HCT116 (cell line): ENCODE measurements around the gene ENTPD8. TPM values are rescaled to one million over a fixed set of nuclear protein-coding genes. Genes with fewer than 3 reads are reported as not detected.

ENCODE experiments used
- ATAC-seq: fragments of 200-7000 bp; cut with Tn5 transposase; 2 replicates; pipeline ENCODE4 v1.9.1; 2020; ENCODE audit warnings: mild to moderate bottlenecking, moderate library complexity
- BruUV-seq: library from RNA; stranded (reverse); fragments of 400-500 nt; replicated peaks from 2 replicates; lab custom pipeline; 2021; lab: Mats Ljungman, UMichigan
- CTCF ChIA-PET: fragments of 300-600 bp; sonication (Branson Sonifier 250); formaldehyde crosslinking; loops from one replicate; lab custom pipeline; 2021; ENCODE audit warnings: antibody characterized with exemption; lab: Charles Lee
- POLR2A ChIA-PET: fragments of 300-600, 350-600 bp; sonication (Branson Sonifier 250); formaldehyde crosslinking; loops from one replicate; lab custom pipeline; 2021; ENCODE audit warnings: antibody characterized with exemption; lab: Charles Lee
- RAD21 ChIA-PET, 2 experiments: fragments of 300-600 bp; sonication (Branson Sonifier 250); formaldehyde crosslinking; loops; one replicate each; lab custom pipeline; 2023; ENCODE audit warnings: low total read pairs in 2 of 2; ENCODE audit not compliant: uncharacterized antibody in 2 of 2, unreplicated experiment in 2 of 2, low non-redundant PET in 1 of 2; lab: Charles Lee
- DNase-seq: peaks from one replicate; pipeline ENCODE4 v3.0.0-alpha.2; 2010; ENCODE audit warnings: low read depth, low spot score
- H2AFZ ChIP-seq: fragments of 200-600 bp; shearing (Covaris generic), sonication (generic); 2 replicates; pipeline ENCODE4 v1.6.1; 2017; ENCODE audit warnings: low read depth, mixed run types, mixed read lengths, antibody characterized with exemption, low read length; ENCODE audit not compliant: poor library complexity, severe bottlenecking
- H3K27ac ChIP-seq: 2 replicates; pipeline ENCODE4 v1.5.1; 2012; ENCODE audit warnings: low read depth, low read length
- H3K27me3 ChIP-seq: fragments of 200-600 bp; sonication (generic); 2 replicates; pipeline ENCODE4 v1.6.1; 2016; ENCODE audit warnings: mixed run types, low read length, mixed read lengths; ENCODE audit not compliant: insufficient read depth
- H3K36me3 ChIP-seq, 2 experiments: fragments of 200-500 bp in 1 of 2; fragments of 200-600 bp in 1 of 2; sonication (Bioruptor generic) in 1 of 2; sonication (generic) in 1 of 2; 2 replicates each; pipeline versions ENCODE4 v1.5.1 to v1.6.1; 2014 to 2016; ENCODE audit warnings: low read length in 2 of 2, inconsistent platforms in 1 of 2, mixed read lengths in 1 of 2, mixed run types in 1 of 2; ENCODE audit not compliant: insufficient read depth in 2 of 2, control insufficient read depth in 1 of 2
- H3K4me1 ChIP-seq, 2 experiments: fragments of 200-600 bp in 1 of 2; sonication (generic) in 1 of 2; 2 replicates each; pipeline versions ENCODE4 v1.5.1 to v1.6.1; 2012 to 2017; ENCODE audit warnings: low read length in 2 of 2, inconsistent platforms in 1 of 2, mild to moderate bottlenecking in 1 of 2, mixed read lengths in 1 of 2, mixed run types in 1 of 2, moderate library complexity in 1 of 2; ENCODE audit not compliant: insufficient read depth in 2 of 2, control insufficient read depth in 1 of 2
- H3K4me2 ChIP-seq: fragments of 200-600 bp; sonication (generic); 2 replicates; pipeline ENCODE4 v1.6.1; 2017; ENCODE audit warnings: mixed run types, low read length, mixed read lengths
- H3K4me3 ChIP-seq, 2 experiments: fragments of 200-600 bp in 1 of 2; sonication (generic) in 1 of 2; replicated peaks in 1 of 2; 2 replicates each; pipeline ENCODE4 v1.5.1; 2011 to 2016; ENCODE audit warnings: low read length in 2 of 2, control low read depth in 1 of 2, low read depth in 1 of 2, mild to moderate bottlenecking in 1 of 2, mixed read lengths in 1 of 2, mixed run types in 1 of 2
- H3K79me2 ChIP-seq: fragments of 200-600 bp; sonication (generic); 2 replicates; pipeline ENCODE4 v1.6.1; 2017; ENCODE audit warnings: mild to moderate bottlenecking, mixed run types, low read length, moderate library complexity, mixed read lengths; ENCODE audit not compliant: insufficient read depth
- H3K9ac ChIP-seq: fragments of 200-600 bp; sonication (generic); 2 replicates; pipeline ENCODE4 v1.6.1; 2016; ENCODE audit warnings: low read length, mixed read lengths
- H3K9me2 ChIP-seq: fragments of 200-600 bp; sonication (generic), shearing (Covaris generic); 2 replicates; pipeline ENCODE4 v1.6.1; 2017; ENCODE audit warnings: mixed run types, mild to moderate bottlenecking, moderate library complexity; ENCODE audit not compliant: insufficient read depth
- H3K9me3 ChIP-seq, 2 experiments: fragments of 200-500 bp in 1 of 2; fragments of 200-600 bp in 1 of 2; sonication (Bioruptor generic) in 1 of 2; sonication (generic) in 1 of 2; 2 replicates each; pipeline ENCODE4 v1.6.1; 2014 to 2017; ENCODE audit warnings: low read length in 2 of 2, mixed read lengths in 2 of 2, inconsistent platforms in 1 of 2, low read depth in 1 of 2, mild to moderate bottlenecking in 1 of 2, mixed run types in 1 of 2, moderate library complexity in 1 of 2; ENCODE audit not compliant: control insufficient read depth in 1 of 2, insufficient read depth in 1 of 2
- H4K20me1 ChIP-seq: fragments of 200-600 bp; sonication (generic), shearing (Covaris generic); 2 replicates; pipeline ENCODE4 v1.6.1; 2017; ENCODE audit warnings: mixed run types, mild to moderate bottlenecking, moderate library complexity; ENCODE audit not compliant: insufficient read depth
- CBX3 ChIP-seq: IDR thresholded peaks from 2 replicates; pipeline ENCODE4 v1.6.1; 2012; ENCODE audit warnings: low read depth
- CEBPB ChIP-seq: IDR thresholded peaks from 2 replicates; pipeline ENCODE4 v1.6.1; 2012; ENCODE audit warnings: low read depth
- EGR1 ChIP-seq: IDR thresholded peaks from 2 replicates; pipeline ENCODE4 v1.6.1; 2012; ENCODE audit warnings: low read depth
- ELF1 ChIP-seq: IDR thresholded peaks from 2 replicates; pipeline ENCODE4 v1.6.1; 2012; ENCODE audit warnings: low read depth, borderline replicate concordance
- EZH2 ChIP-seq: fragments of 200-600 bp; sonication (generic); IDR thresholded peaks from 2 replicates; pipeline ENCODE4 v1.6.1; 2017; ENCODE audit warnings: antibody characterized with exemption, mixed run types
- FOSL1 ChIP-seq: IDR thresholded peaks from 2 replicates; pipeline ENCODE4 v1.6.1; 2012; ENCODE audit warnings: low read depth
- JUND ChIP-seq: IDR thresholded peaks from 2 replicates; pipeline ENCODE4 v1.6.1; 2012
- POLR2A ChIP-seq: IDR thresholded peaks from 2 replicates; pipeline ENCODE4 v1.7.0; 2011; ENCODE audit warnings: borderline replicate concordance; ENCODE audit not compliant: insufficient read depth, insufficient read length; ENCODE audit errors: extremely low read depth
- POLR2AphosphoS5 ChIP-seq: IDR thresholded peaks from 2 replicates; pipeline ENCODE4 v1.6.1; 2011; ENCODE audit warnings: mild to moderate bottlenecking, low read depth, low read length, moderate library complexity
- RAD21 ChIP-seq: IDR thresholded peaks from 2 replicates; pipeline ENCODE4 v1.6.1; 2012; ENCODE audit warnings: low read depth, mild to moderate bottlenecking
- REST ChIP-seq: IDR thresholded peaks from 2 replicates; pipeline ENCODE4 v1.6.1; 2012; ENCODE audit warnings: low read depth
- SIN3A ChIP-seq: IDR thresholded peaks from 2 replicates; pipeline ENCODE4 v1.6.1; 2012; ENCODE audit warnings: low read depth
- SP1 ChIP-seq: IDR thresholded peaks from 2 replicates; pipeline ENCODE4 v1.6.1; 2012; ENCODE audit warnings: low read depth
- SRF ChIP-seq: IDR thresholded peaks from 2 replicates; pipeline ENCODE4 v1.6.1; 2012; ENCODE audit warnings: low read depth
- ZBTB33 ChIP-seq: IDR thresholded peaks from 2 replicates; pipeline ENCODE4 v1.6.1; 2011; ENCODE audit warnings: mild to moderate bottlenecking, low read length, moderate library complexity; ENCODE audit not compliant: insufficient replicate concordance; ENCODE audit errors: extremely low read depth
- ZFX ChIP-seq: fragments of 450-650 bp; IDR thresholded peaks from 2 replicates; pipeline ENCODE4 v1.6.1; 2017
- ZNF274 ChIP-seq: fragments of 200-500 bp; sonication (Bioruptor generic); IDR thresholded peaks from 2 replicates; pipeline ENCODE4 v1.6.1; 2014; ENCODE audit warnings: mild to moderate bottlenecking, low read depth, low read length, inconsistent platforms
- intact Hi-C: fragments of 100-400 bp; cut with micrococcal nuclease; formaldehyde crosslinking; loops from 2 replicates; pipeline ENCODE4 v1.10.0; 2022
- total RNA-seq: library from RNA; stranded (reverse); gene quantifications from one replicate; pipeline ENCODE4 v1.2.1, GENCODE V29; 2021; ENCODE audit not compliant: unreplicated experiment
- TF ChIP-seq, protein P1 (sequence below): IDR thresholded peaks from 2 replicates; pipeline ENCODE4 v1.6.1; 2012
- TF ChIP-seq, protein P2 (sequence below): IDR thresholded peaks from 2 replicates; pipeline ENCODE4 v1.6.1; 2012

The ENTPD8 gene
- total RNA-seq, 1 experiment from 2014 or later = 1.7 TPM

DNA sequence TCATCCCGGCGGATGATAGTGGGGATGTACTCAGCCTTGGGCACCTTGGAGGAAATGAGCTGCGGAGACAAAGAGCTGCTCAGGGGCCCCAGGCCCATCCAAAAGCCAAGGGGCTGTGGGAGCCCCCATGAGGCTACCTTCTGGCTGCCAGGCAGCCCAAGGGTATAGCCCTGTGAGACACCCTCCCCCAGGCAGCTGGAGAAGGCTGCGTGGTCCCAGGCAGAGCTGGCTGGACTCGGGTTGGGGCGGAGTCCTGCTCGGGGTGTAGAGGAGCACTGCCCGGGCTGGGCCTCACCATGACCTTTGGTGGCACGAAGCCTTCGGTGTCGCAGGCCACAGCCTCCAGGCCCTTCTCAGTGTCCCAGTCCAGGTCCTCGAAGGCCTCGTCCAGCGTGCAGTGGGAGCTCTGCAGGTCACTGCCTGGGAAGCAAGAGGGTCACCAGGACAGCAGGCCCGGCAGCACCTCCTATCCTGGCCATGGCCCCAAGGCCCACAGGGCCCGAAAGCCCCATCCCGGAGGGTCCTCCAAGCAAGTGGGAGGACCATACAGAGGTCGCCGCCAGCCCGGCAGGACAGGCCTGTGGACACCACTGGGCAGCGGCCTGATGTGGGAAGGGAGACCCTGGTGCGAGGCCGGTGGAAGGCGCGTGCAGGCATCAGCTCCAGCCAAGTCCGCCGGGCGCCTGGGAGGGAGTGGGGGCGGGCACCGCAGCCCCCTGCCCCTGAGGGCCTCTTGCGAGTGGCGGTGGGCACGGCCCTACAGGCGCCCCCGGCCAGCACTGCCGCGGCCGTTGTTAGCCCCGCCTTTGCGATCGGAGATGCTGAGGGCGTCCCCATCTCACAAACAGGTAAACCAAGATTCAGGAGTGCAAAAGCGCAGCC is 11.8 kb upstream of the ENTPD8 start:
- H3K9ac ChIP-seq = no peak overlapping the region
- no peak overlapping the region for H2AFZ ChIP-seq
- ATAC-seq = no peak
- no peak for TF ChIP-seq JUND
- no peak for TF ChIP-seq EZH2
- no peak for TF ChIP-seq REST
- TF ChIP-seq SRF = no peak
- no peak for TF ChIP-seq POLR2AphosphoS5
- TF ChIP-seq POLR2A = no peak
- TF ChIP-seq FOSL1 = no peak
- no peak for TF ChIP-seq CEBPB
- no peak for TF ChIP-seq ZFX
- TF ChIP-seq, protein P1, sequence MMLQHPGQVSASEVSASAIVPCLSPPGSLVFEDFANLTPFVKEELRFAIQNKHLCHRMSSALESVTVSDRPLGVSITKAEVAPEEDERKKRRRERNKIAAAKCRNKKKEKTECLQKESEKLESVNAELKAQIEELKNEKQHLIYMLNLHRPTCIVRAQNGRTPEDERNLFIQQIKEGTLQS = no peak
- TF ChIP-seq, protein P2, sequence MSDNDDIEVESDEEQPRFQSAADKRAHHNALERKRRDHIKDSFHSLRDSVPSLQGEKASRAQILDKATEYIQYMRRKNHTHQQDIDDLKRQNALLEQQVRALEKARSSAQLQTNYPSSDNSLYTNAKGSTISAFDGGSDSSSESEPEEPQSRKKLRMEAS = no peak
- no peak for TF ChIP-seq ZBTB33
- no peak for TF ChIP-seq CBX3
- no peak for TF ChIP-seq ELF1
- TF ChIP-seq RAD21 = no peak
- no peak for TF ChIP-seq ZNF274
- no peak for TF ChIP-seq EGR1
- TF ChIP-seq SP1 = no peak
- TF ChIP-seq SIN3A = no peak
- TF ChIP-seq, all 23 proteins: peak for 0
- Histone ChIP-seq H4K20me1 (peaks cover 4% of the 10 kb centered on the region; the same call in 1 of the 2 replicates), H3K79me2 (peaks cover 38% of the 10 kb centered on the region), H3K4me3 (no peak overlapping the region), H3K4me2 (peak overlapping the region; percentile 45; the same call in 1 of the 2 replicates), H3K9me3 (no peaks in the 10 kb centered on the region), H3K36me3 (peaks cover 17 to 52% of the 10 kb centered on the region in 2 experiments; a peak in 3 of 4 replicates), H3K27ac (peak overlapping the region; percentile 11; the same call in 1 of the 2 replicates), H3K27me3 (no peaks in the 10 kb centered on the region), H3K9me2 (no peaks in the 10 kb centered on the region), H3K4me1 (peaks cover 14 to 42% of the 10 kb centered on the region in 2 experiments)
- ChIA-PET POLR2A (no interaction called here), CTCF (no interaction called here), RAD21 (no interaction called here)
- intact Hi-C loops = no loop called here
- BruUV-seq = no TSS peak
- no peak for DNase-seq
